SK-N-MC (cell line): ENCODE results near the gene OR51S1.

Source experiments
- EZH2 ChIP-seq: fragments of 200-600 bp; sonication (generic); IDR thresholded peaks from one replicate; pipeline ENCODE4 v1.6.1; 2017; ENCODE audit warnings: antibody characterized with exemption
- FOXP2 ChIP-seq: optimal IDR thresholded peaks from 2 replicates; pipeline ENCODE3; 2011; ENCODE audit warnings: mild to moderate bottlenecking, moderate library complexity; ENCODE audit not compliant: insufficient read depth; ENCODE audit errors: extremely low read length, control extremely low read depth
- POLR2AphosphoS5 ChIP-seq: IDR thresholded peaks from 2 replicates; pipeline ENCODE4 v1.6.1; 2012; ENCODE audit warnings: mild to moderate bottlenecking, low read depth, low read length, borderline replicate concordance

DNA sequence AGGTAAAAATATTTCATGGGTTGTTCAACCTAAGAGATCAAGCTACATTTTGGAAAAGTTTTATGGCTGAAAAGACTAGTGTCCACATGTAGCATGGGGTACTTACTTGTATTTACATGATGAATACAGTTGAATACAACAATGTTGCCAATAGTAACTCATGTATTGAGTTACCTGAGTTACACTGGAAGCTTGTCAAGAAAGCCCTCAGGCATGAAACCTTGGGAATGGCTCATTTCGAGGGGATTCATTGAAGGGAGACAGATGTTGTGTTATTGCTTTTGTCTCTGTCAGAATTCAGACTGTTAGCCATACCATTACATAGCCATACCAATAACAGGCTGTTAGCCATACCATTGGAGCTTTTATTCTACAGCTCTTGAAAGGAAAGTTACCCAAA lies 18.7 kb downstream of the OR51S1 start:
- no peak for TF ChIP-seq POLR2AphosphoS5
- no peak for TF ChIP-seq EZH2
- TF ChIP-seq FOXP2: no peak
